ENCODE results near the gene CSGALNACT2.

Gene CSGALNACT2

GRCh38 chr10:43124574-43125273, 13.5 kb upstream of the CSGALNACT2 start:
- DNase-seq = no peak

GRCh38 chr10:43125274-43125845, 12.9 kb upstream of the CSGALNACT2 start:
- DNase-seq = no peak

GRCh38 chr10:43125881-43126731, 12.1 kb upstream of the CSGALNACT2 start:
- no peak for DNase-seq

- DNase-seq = no peak
Measured at GRCh38 chr10:43126759-43127424, 11.4 kb upstream of the CSGALNACT2 start.

GRCh38 chr10:43127442-43127841, 10.8 kb upstream of the CSGALNACT2 start:
- DNase-seq = no peak

DNA sequence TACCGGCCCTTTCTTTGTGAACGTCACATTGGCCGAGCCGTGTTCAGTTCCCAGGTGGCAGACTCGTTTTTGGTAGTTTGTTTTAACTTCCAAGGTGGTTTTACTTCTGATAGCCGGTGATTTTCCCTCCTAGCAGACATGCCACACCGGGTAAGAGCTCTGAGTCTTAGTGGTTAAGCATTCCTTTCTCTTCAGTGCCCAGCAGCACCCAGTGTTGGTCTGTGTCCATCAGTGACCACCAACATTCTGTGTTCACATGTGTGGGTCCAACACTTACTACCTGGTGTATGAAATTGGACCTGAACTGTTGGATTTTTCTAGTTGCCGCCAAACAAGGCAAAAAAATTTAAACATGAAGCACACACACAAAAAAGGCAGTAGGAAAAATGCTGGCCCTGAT, 9.9 kb upstream of the CSGALNACT2 start:
- DNase-seq = no peak

GRCh38 chr10:43128958-43129706, 9.1 kb upstream of the CSGALNACT2 start:
- peak; percentile 79 for DNase-seq

DNA sequence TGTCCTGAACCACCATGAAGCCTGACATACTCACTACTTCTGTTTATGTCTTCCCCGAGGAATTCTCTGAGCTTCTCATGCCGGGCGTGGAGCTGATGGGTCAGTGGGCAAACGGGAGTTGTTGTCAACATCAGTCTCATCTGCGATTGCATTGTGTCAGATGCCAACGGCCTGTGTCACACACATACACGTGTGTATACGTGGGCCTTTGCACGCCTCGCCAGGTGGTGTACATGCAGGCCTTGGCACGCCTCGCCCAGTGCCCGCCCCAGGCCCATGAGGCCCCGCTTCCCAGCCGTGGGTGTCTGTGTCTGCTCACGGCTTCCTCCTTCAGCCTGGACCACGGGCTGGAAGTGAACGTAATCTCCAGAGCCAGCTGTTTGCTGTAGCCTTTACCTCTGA, 7.5 kb upstream of the CSGALNACT2 start:
- no peak for DNase-seq

DNA sequence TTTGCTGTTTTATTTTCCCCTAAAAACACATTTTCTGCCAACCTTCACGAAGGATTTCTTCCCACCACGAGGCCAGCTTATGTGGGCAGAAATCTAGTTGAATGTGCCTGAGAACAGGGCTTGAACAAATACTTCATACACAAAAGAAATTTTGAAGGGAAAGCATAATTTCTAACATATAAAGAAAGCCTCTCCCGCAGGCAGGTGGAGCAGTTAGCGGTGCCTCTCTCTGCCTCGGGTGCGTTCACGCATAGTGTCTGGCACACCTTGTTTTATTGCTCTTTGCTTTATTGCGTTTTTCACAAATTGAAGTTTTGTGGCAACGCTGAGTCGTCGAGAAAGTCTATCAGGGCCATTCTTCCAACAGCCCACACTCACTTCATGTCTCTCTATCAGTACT, 7.0 kb upstream of the CSGALNACT2 start:
- no peak for DNase-seq

DNA sequence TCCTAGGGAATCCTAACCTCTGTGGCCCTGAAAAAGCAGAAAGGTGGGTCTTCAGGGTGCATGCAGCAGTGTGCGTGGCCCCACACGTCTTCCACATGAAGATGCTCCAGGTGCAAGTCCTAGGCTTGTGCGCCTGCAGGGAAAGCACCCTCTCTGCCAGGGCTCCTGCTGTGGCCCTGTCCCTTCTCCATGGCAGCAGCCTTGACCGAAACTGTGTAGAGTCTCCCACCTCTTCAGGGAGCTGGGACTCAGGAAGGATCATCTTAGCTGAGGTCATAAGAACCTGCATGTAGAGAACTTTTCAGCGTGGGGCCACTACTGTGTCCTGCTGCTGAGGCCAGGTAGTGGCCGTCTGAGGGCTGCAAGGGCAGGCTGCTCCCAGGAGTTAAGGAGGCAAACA, 6.3 kb upstream of the CSGALNACT2 start:
- no peak for DNase-seq

DNA sequence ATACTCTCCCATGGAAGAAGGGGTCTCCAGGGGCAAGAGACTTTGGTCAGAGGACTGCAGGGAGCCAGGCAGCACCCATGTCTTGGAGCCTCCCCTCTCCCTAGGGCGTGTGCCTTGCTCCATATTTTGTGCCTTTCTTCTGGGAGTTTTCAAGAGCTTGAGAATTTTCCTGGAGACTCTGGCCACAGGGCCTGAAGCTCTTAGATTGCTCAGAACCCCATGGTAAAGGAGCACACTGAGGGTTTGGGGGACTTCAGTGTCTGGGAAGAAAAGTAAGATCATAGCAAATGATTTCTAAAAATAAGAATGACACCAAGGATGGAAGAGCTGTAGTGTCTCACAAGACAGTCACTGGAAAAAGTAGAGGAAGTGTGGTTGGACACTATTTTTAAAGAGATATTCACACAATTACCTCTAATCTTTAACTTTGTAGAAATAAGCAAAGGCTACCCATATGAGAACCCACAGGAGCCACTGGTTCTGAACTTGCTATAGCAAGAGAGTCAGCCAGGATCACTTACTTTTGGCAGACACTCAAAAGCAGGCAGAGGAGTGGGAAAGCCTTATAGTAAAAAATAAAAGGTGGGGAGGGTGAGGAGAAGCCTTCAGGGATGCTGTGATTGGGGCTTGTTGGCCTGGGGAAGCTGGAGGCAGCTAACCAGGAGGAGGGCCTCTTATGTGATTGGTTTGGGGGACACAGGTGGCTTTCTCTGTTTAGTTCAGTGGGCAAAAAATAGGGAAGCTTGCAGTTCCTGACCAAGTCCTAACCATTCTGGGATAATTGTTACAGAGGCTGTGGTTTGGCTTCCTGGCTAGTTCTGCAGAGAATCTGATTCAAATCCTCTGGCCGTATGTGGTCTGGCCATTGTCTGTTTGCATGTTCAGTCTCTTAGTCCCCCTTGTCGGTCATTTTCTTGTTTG, 5.1 kb upstream of the CSGALNACT2 start:
- no peak for DNase-seq

DNA sequence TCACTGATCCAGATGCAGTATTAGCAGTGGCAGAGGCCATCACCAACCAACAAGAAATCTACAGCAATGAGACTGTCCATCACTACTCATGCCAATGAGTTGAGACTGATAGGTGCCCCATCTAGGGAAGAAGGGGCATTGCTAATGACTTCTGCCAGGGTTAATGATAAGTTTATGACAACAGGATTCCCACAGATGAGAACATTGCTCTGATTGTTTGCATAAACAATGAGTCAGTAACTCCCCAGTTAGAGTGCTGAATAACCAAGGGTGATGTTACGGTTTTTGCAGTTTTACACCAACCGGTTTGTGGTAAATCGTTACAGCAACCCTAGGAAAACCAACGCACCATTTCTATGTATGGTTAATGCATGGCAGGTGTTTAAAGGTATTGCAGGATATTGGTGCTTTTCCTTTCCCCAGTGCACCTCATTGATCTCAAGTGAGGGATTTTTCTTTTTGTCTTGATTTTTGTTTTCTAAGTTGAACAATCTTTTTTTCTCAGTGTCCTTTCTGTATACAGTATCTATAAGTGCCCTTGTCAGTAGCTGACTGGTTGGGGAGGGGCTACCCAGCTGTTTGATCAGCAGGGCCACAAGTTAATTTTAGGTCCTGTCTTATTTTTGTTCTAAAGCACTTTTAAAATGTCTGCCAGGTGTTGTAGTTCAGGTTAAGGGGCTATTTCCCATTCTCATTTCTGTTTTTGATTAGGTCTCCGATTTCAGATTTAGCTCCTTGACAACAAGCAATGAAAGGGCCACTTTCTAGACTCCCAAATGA, 3.9 kb upstream of the CSGALNACT2 start:
- DNase-seq = no peak

DNA sequence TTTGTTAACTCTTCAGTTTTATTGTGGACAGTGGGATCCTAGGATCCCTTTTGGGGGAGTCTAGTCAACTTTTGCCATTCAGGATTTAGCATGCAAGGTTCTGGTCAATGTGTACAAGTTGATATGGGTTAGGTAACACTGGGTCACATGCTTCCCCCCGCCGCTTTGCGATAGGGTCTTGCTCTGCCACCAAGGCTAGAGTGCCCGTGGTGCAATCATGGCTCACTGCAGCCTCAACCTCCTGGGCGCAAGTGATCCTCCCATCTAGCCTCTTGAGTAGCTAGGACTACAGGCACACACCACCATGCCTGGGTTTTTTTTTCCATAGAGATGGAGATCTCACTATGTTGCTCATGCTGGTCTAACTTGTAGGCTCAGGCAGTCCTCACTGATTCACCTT, 3.2 kb upstream of the CSGALNACT2 start:
- no peak for DNase-seq

- no peak for DNase-seq
Measured at GRCh38 chr10:43135656-43136055, 2.6 kb upstream of the CSGALNACT2 start.

GRCh38 chr10:43136432-43136831, 1.8 kb upstream of the CSGALNACT2 start:
- DNase-seq = no peak

DNA sequence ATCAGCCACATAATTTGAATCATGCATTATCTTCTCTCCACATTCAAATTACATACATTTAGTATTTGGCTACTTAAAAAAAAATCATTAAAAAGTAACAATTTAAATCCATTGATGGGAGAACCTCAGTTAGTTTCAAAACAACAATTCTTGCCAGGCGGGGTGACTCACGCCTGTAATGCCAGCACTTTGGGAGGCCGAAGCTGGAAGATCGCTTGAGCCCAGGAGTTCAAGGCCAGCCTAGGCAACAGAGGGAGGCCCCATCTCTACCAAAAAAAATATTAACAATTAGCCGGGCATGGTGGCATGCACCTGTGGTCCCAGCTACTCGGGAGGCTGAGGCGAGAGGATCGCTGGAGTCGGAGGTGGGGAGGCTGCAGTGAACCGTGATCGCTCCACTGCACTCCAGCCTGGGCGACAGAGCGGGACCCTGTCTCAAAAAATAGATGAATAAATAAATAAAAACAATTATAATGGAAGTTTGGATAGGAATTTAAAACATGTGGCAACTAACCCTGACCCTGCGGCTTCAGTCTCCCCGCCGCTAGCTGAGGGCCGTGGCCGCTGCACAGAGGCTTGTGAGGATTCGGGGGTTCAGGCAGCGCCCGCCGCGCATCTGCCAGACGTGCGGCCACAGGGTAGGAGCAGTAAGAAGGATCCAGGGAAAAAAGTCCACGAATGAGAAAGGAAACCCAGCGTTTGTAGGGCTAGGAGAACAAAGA, 1.1 kb upstream of the CSGALNACT2 start:
- no peak for DNase-seq

GRCh38 chr10:43137717-43138020, 576 bp upstream of the CSGALNACT2 start:
- DNase-seq = peak; percentile 20

GRCh38 chr10:43138757-43139241, 554 bp downstream of the CSGALNACT2 start:
- DNase-seq = peak; percentile 19

DNA sequence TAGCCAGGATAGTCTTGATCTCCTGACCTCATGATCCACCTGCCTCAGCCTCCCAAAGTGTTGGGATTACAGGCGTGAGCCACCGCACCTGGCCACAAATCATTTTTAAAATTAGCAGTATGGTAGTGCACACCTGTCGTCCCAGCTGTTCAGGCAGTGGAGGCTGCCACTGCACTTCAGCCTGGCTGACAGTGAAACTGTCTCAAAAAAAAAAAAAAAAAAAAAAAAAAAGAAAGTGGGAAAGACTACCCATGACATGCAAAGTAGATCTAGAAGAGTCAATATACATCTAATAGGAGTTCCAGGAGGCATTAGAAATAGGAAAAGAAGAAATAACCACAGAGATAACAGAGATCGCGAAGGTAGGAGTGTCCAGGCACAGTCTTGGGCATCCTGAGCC, 3.2 kb downstream of the CSGALNACT2 start:
- DNase-seq = no peak

DNA sequence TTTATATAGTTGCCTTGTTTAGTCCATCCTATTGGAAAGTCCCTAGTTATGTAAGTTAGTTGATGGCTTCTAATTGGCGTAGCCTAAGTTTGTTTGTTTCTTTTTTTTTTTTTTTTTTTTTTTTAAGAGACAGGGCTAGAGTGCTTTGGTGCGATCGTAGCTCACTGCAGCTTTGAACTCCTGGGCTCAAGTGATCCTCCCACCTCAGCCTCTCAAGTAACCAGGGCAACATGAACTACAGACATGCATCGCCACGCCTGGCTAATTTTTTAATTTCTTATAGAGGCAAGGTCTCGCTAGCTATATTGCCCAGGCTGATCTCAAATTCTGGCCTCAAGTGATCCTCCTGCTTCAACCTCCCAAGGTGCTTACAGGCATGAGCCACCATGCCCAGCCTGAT, 7.1 kb downstream of the CSGALNACT2 start:
- no peak for DNase-seq
